ENCODE measurements around the gene SRGAP1.
"Not testable (repeated sequence)": the region's sequence is repeated elsewhere in the genome, so short reads cannot be mapped to it uniquely, and the experiment has no call there.

Gene SRGAP1

GRCh38 chr12:64122154-64122553, 277.7 kb downstream of the SRGAP1 start:
- DNase-seq (ENCODE audit: low spot score), result no peak

- no peak for DNase-seq (ENCODE audit: low spot score)
Observed at GRCh38 chr12:64122995-64123394, 278.5 kb downstream of the SRGAP1 start.

- no peak for DNase-seq (ENCODE audit: low spot score)
Observed at GRCh38 chr12:64123448-64123847, 278.9 kb downstream of the SRGAP1 start.

GRCh38 chr12:64124511-64125197, 280.2 kb downstream of the SRGAP1 start:
- no peak for DNase-seq (ENCODE audit: low spot score)

- DNase-seq (ENCODE audit: low spot score), result no peak
Observed at GRCh38 chr12:64125913-64126312, 281.4 kb downstream of the SRGAP1 start.

GRCh38 chr12:64127811-64128210, 283.3 kb downstream of the SRGAP1 start:
- no peak for DNase-seq (ENCODE audit: low spot score)

GRCh38 chr12:64128366-64128765, 283.9 kb downstream of the SRGAP1 start:
- DNase-seq (ENCODE audit: low spot score), result no peak

GRCh38 chr12:64130476-64130875, 286.0 kb downstream of the SRGAP1 start:
- not testable (repeated sequence) for DNase-seq (ENCODE audit: low spot score)

GRCh38 chr12:64131456-64131855, 287.0 kb downstream of the SRGAP1 start:
- DNase-seq (ENCODE audit: low spot score), result not testable (repeated sequence)

- DNase-seq (ENCODE audit: low spot score), result not testable (repeated sequence)
Observed at GRCh38 chr12:64132672-64133071, 288.2 kb downstream of the SRGAP1 start.

GRCh38 chr12:64137117-64137516, 292.6 kb downstream of the SRGAP1 start:
- no peak for DNase-seq (ENCODE audit: low spot score)

- no peak for DNase-seq (ENCODE audit: low spot score)
Observed at GRCh38 chr12:64139021-64139420, 294.5 kb downstream of the SRGAP1 start.

- DNase-seq (ENCODE audit: low spot score), result no peak
Observed at GRCh38 chr12:64142382-64142781, 297.9 kb downstream of the SRGAP1 start.

- DNase-seq (ENCODE audit: low spot score), result no peak
Observed at GRCh38 chr12:64142784-64143183, 298.3 kb downstream of the SRGAP1 start.

GRCh38 chr12:64145226-64145625, 300.7 kb downstream of the SRGAP1 start:
- no peak for DNase-seq (ENCODE audit: low spot score)

- DNase-seq (ENCODE audit: low spot score), result no peak
Observed at GRCh38 chr12:64147011-64147631, 302.6 kb downstream of the SRGAP1 start.

- no peak for DNase-seq (ENCODE audit: low spot score)
Observed at GRCh38 chr12:64147875-64148274, 303.4 kb downstream of the SRGAP1 start.

- no peak for DNase-seq (ENCODE audit: low spot score)
Observed at GRCh38 chr12:64154677-64155076, 310.2 kb downstream of the SRGAP1 start.

GRCh38 chr12:64157110-64157509, 312.6 kb downstream of the SRGAP1 start:
- no peak for DNase-seq (ENCODE audit: low spot score)

- DNase-seq (ENCODE audit: low spot score), result no peak
Observed at GRCh38 chr12:64160021-64160710, 315.7 kb downstream of the SRGAP1 start.

- no peak for DNase-seq (ENCODE audit: low spot score)
Observed at GRCh38 chr12:64160711-64161060, 316.2 kb downstream of the SRGAP1 start.

- not testable (repeated sequence) for DNase-seq (ENCODE audit: low spot score)
Observed at GRCh38 chr12:64166606-64167005, 322.1 kb downstream of the SRGAP1 start.

- DNase-seq (ENCODE audit: low spot score), result not testable (repeated sequence)
Observed at GRCh38 chr12:64167041-64167440, 322.5 kb downstream of the SRGAP1 start.
